Measurements from ENCODE around the gene ST8SIA5.

Gene ST8SIA5

DNA sequence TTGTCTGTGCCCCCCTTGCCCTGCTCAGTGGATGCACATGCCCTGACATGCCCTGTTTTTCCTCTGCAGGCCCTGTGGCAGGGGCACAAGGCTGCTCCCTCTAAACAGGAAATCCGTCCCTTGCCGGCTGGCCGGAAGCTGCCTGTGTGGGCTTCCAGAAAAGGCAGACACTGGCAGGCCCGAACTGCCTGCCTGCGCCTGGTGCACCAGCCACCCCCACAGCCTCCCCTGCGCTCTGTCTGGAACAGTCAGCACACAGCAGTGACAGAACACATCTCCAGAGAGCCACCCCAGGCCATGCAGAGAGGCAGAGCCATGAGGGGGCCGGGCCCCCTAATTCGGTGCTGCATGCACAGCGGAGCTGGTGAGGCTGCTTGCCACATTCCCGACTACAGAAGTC is 133.3 kb downstream of the ST8SIA5 start:
- DNase-seq, result no peak

DNA sequence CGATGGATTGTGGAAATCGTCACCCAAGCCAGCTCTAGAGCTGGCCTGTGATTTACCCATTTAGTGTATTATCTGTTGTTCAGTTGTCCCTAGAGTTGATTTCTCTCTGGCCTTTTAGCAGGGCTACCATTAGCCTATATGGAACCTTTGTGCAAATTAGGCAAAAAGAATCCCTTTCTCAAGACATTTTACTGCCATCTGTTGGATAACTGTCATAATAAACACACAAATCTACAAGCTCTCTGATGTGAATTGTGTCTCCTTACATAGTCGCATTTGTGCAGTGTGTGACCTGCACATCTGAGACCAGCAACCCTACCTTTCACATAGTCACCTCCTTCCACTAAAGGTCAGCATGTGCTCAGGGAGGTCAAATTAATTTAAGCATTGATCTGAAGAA is 133.9 kb downstream of the ST8SIA5 start:
- peak; percentile 58 for DNase-seq

DNA sequence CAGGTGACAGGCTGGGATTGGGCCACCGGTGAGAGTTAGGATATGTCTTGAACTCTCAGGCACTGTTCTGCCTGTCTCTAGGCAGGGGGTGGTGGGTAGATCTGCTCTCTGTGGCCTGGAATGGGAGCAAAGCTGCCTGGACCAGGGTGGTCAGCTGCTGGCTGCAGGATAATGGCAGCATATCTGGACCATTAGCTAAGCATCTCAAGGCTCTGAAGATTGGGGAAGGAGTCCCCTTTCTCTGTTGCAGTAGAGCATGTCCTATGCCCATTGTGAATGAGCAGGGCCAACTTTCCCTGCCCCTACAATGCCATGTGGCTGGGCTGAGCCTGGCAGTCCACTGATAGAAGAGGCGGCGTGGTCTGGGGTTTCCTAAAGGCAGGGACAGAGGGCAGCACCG is 134.4 kb downstream of the ST8SIA5 start:
- DNase-seq, result no peak

DNA sequence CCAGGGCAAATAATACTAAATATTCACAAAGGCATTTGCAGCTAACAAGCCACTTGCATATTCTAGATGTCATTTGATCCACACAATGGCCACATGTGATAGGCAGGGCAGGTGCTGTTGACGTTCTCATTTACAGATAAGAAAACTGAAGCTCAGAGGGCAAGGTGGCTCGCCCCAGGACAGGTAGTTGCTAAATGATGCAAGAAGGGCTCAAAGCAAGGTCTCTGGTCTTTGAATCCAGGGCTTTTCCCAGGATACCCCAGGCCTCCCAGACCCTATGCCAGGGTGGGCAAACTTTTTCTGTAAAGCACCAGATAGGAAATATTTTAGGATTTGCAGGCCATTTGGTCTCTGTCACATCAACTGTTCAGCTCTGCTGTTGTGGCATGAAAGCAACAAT is 135.0 kb downstream of the ST8SIA5 start:
- no peak for DNase-seq

DNA sequence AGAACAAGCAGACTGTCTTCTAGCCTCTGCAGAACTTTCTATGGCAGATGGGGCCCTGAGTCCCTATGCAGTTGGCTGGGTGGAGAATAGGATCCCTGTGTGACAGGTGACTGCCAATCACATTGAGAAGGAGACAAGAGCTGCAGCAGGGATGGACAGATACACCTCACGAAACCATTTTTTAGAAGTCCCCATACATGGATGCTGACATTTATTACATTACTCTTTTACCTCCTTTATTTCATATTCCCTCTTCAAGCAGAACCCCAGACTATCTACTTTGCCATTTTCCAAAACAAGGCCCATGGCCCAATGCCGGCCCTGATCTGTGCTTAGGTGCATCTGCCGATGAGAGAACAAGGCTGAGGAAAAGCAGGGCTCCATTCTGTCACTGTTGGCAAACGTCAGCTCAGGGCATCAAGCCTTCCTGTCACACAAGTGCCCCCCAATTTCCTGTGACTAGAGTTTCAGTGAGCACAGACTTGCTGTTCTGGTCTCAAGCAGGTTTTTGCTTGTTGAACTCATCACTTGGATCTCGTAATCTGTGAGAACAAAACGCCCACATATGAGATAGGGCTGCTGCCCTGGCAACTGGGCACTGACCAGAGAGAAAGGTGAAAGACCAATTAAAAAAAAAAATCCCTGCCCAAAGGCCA is 135.6 kb downstream of the ST8SIA5 start:
- DNase-seq, result no peak

DNA sequence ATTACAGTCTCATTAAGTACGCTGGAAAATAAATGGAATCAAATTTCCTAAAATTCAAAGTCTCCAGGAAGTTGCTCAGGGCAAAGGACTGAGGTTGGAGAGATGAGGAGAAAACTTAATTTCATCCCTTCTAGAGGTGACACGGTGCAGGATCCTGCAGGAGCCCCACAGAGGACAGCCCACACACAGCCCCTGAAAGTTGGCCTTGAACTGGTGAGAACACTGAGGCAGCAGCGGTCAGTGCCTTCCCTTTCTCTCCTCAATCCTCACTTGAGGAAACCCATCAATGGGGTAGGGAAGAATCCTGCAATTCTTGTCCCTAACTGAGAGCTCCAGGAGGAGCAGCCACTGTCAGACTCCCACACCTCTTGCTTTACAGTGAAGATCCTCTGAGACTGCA is 137.3 kb downstream of the ST8SIA5 start:
- DNase-seq, result no peak

Measured in NCI-H1105 treated with DMSO at 0.1 percent for 48 hours (cell line).